ENCODE results near the gene TXNDC17.
"Not testable (repeated sequence)": the region's sequence is repeated elsewhere in the genome, so short reads cannot be mapped to it uniquely, and the experiment has no call there.

Gene TXNDC17

GRCh38 chr17:6660805-6661463 is 20.1 kb downstream of the TXNDC17 start:
- no peak for DNase-seq (ENCODE audit: low read depth)

DNA sequence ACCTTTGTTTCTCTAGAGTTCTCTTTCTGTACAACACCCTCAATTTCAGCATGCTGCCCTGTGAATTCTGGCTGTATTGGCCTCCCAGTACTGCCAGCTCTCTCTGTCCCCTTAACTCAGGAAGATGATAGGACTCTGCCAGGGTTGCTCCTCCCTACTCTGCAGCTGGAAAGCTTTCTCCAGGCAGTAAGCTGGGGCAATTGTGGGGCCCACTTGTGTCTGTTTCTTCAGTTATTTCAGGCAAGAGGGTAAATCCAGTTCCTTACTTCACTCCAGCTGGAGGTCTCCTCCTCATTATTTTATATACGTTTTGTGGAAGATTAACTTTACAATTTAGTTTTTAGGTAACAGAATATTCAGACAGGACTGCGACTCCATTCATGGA is 20.6 kb downstream of the TXNDC17 start:
- no peak for DNase-seq (ENCODE audit: low read depth)

- not testable (repeated sequence) for DNase-seq (ENCODE audit: low read depth)
Observed at GRCh38 chr17:6663200-6663599, 22.3 kb downstream of the TXNDC17 start.

GRCh38 chr17:6666077-6666521 is 25.2 kb downstream of the TXNDC17 start:
- no peak for DNase-seq (ENCODE audit: low read depth)

GRCh38 chr17:6666557-6666956 is 25.7 kb downstream of the TXNDC17 start:
- DNase-seq (ENCODE audit: low read depth), result no peak

DNA sequence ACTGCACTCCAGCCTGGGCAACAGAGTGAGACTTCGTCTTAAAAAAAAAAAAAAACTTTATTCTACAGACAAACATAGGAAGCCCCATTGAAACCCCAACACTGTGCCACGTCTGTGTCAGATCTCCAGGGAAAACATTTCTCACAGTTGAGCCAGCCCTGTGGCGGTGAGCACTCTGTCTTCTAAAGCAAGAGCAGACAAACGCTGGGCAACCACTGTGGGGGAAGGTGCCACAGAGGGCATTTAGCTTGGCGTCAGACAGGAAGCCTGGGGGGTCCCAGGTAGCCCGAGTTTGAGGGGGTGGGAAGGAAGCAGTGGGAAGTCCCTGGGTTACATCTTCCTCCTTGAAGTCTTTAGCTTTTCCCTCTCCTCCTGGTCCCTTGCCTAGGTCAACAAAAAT is 26.7 kb downstream of the TXNDC17 start:
- DNase-seq (ENCODE audit: low read depth), result no peak

DNA sequence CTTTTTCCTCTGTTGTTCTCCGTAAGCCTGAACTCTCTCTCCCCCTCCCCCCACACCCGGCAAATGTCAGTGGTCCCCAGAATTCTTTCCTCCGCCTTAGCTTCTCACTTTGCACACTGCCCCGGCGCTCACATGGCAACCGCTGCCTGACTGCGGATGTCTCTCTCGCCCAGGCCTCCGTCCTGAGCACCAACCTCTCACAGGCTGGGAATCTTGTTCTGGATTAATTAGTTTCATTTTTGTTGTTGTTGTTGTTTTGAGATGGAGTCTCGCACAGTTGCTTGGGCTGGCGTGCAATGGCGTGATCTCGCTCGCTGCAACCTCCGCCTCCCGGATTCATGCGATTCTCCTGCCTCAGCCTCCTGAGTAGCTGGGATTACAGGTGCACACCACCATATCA is 27.4 kb downstream of the TXNDC17 start:
- DNase-seq (ENCODE audit: low read depth), result no peak

GRCh38 chr17:6668727-6669425 is 28.0 kb downstream of the TXNDC17 start:
- DNase-seq (ENCODE audit: low read depth), result no peak

- no peak for DNase-seq (ENCODE audit: low read depth)
Observed at GRCh38 chr17:6669479-6670212, 28.8 kb downstream of the TXNDC17 start.

GRCh38 chr17:6670571-6670970 is 29.7 kb downstream of the TXNDC17 start:
- DNase-seq (ENCODE audit: low read depth), result no peak

DNA sequence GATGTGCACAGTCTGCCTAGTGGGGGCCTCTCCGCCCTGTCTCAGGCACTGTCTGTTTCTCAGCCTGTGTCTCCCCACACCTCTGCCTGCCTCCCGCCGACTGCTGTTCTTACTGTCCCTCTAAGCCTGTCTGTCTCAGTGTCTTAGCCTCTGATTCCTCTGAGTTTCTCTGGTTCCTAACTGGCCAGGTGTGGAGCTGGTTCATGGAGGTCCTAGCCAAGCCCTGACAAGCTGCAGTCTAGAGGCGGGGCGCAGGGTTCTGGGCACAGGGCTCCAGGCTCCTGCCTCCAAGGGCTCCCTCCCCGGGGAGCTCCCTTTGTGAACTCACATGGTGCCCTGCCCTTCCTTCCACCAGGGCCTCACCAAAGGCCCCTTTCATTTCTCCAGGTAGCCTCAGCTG is 30.1 kb downstream of the TXNDC17 start:
- no peak for DNase-seq (ENCODE audit: low read depth)

- DNase-seq (ENCODE audit: low read depth), result no peak
Observed at GRCh38 chr17:6671431-6671830, 30.6 kb downstream of the TXNDC17 start.

DNA sequence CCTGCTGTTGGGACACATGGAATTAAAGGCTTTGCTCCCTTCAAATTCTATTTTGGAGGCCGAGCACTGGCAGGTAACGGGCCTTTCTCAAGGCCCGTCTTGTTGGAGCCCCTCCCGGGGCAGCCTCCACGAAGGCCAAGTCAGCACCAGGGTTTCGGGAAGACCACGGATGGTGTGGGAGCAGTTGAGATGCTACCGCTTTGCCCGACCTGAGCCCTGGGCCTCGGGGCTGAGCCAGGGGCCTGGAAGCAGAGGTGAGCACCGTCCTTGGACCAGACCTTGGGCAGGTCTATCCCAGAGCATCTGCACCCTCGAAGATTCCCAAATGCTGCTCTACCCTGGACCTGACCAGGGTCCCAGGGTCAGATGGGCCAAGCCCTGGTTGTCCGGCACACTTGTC is 33.7 kb downstream of the TXNDC17 start:
- DNase-seq (ENCODE audit: low read depth), result no peak

DNA sequence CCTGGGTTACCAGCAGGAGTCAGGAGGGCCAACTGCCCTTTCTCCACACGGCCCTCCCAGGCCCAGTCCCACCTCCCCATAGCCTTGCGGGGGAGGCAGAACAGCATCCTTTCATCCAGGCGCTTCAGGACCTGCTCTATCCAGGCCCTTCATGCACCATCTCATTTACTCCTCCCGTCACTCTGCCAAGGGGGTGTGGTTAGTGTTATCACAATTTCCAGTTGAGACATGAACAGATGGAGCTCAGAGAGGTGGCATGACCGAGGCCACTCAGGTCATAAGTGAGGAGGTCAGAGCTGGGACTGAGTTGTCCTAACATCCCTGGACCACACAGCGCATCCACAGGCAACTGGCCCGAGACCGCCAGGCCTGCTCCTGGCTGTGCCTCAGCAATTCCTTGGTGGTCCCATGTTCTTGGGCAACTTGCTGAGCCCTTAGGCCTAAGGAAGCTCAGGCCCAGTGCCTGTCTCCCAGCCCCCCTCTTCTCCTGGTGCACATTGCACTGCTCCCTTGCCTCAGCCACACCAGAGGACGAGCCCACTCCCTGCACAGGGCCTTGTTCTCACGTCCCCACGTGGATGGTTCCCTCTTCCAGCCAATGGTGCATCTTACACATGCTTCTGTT is 34.5 kb downstream of the TXNDC17 start:
- no peak for DNase-seq (ENCODE audit: low read depth)

- DNase-seq (ENCODE audit: low read depth), result no peak
Observed at GRCh38 chr17:6676802-6677157, 35.9 kb downstream of the TXNDC17 start.

DNA sequence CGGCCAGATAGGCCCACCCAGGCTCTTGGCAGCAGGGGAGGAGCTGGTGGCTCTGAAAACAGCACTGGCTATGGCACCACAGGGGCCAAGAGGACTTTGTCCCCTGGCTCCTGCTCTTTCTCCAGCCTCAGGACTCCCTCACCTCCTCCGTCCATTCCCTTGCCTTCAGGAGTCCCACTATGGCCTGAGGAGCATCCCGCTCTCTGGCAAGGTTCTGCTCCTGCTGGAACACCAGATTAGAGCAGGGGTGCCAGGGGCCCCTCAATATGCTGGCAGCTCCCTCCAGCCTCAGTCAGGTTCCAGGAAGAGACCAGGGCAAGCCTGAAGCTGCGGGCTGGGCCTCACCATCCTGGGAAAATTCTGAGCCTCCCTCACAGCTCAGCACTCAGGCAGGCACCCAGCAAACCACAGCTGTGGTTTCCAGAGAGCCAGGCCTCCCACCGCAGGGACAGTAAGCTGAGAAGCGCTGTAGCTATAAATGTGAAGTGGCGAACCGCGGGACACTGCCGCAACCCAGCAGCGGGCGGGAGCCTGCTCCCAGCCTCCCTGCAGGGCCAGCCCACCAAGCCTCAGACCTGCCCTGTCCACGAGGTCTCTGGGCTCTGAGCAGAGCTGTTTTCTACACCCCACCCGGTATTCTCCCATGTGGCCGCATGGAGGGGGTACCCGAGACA is 36.4 kb downstream of the TXNDC17 start:
- no peak for DNase-seq (ENCODE audit: low read depth)

- no peak for DNase-seq (ENCODE audit: low read depth)
Observed at GRCh38 chr17:6677946-6678345, 37.1 kb downstream of the TXNDC17 start.

GRCh38 chr17:6679241-6679640 is 38.4 kb downstream of the TXNDC17 start:
- DNase-seq (ENCODE audit: low read depth), result no peak

GRCh38 chr17:6681176-6681575 is 40.3 kb downstream of the TXNDC17 start:
- no peak for DNase-seq (ENCODE audit: low read depth)

DNA sequence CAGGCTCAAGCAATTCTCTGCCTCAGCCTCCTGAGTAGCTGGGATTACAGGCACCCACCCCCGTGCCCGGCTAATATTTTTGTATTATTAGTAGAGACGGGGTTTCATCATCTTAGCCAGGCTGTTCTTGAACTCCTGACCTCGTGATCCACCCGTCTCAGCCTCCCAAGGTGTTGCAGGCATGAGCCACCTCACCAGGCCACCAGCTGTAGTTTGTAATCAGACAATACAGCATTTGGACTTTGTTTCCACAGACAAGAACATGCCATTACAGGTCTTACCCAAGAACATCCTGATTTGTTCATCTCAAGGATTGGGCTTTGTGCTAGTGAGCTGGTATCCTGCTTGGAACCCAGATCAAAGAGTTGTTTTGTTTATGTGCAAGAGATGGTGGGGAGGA is 40.8 kb downstream of the TXNDC17 start:
- DNase-seq (ENCODE audit: low read depth), result no peak

DNA sequence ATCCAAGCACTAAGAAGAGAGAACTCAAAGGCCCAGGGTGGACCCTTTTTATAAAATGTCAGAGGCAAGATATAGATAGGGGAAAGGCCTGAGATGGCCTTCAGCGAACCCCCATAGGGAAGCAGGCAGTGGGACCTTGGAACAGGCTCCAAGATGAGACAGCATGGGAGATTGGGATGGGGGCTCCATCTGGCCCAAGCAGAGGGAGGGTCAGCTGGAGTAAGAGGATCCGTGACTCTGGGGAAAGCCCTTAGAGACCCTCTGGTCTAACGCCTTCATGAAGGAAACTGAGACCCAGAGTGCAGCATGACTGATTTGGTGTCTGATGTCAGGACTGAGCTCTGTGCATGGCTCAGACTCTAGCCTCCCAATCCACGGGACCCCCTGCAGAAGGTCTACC is 41.5 kb downstream of the TXNDC17 start:
- no peak for DNase-seq (ENCODE audit: low read depth)

GRCh38 chr17:6683081-6683684 is 42.3 kb downstream of the TXNDC17 start:
- no peak for DNase-seq (ENCODE audit: low read depth)
